GM21786 (cell line): ENCODE results near the gene RSF1.

Source experiments
- ATAC-seq: cut with Tn5 transposase; IDR thresholded peaks from one replicate; pipeline ENCODE4 v1.9.1; 2021; ENCODE audit not compliant: unreplicated experiment

Gene RSF1

GRCh38 chr11:77698896-77699295 is 121.6 kb downstream of the RSF1 start:
- ATAC-seq, result no peak

- no peak for ATAC-seq
Measured at GRCh38 chr11:77697865-77698264, 122.7 kb downstream of the RSF1 start.

- ATAC-seq, result no peak
Measured at GRCh38 chr11:77695417-77695816, 125.1 kb downstream of the RSF1 start.

GRCh38 chr11:77690649-77691048 is 129.9 kb downstream of the RSF1 start:
- no peak for ATAC-seq

GRCh38 chr11:77687088-77687487 is 133.4 kb downstream of the RSF1 start:
- ATAC-seq, result no peak

- no peak for ATAC-seq
Measured at GRCh38 chr11:77677138-77677537, 143.4 kb downstream of the RSF1 start.

- ATAC-seq, result no peak
Measured at GRCh38 chr11:77672264-77672663, 148.3 kb downstream of the RSF1 start.

GRCh38 chr11:77669848-77670511 is 150.5 kb downstream of the RSF1 start:
- no peak for ATAC-seq

- no peak for ATAC-seq
Measured at GRCh38 chr11:77668760-77669159, 151.8 kb downstream of the RSF1 start.

- ATAC-seq, result no peak
Measured at GRCh38 chr11:77665240-77665965, 155.1 kb downstream of the RSF1 start.

GRCh38 chr11:77661670-77662069 is 158.9 kb downstream of the RSF1 start:
- ATAC-seq, result no peak

- no peak for ATAC-seq
Measured at GRCh38 chr11:77660947-77661346, 159.6 kb downstream of the RSF1 start.

GRCh38 chr11:77658213-77659013 is 162.1 kb downstream of the RSF1 start:
- ATAC-seq, result no peak

GRCh38 chr11:77656362-77656761 is 164.2 kb downstream of the RSF1 start:
- no peak for ATAC-seq

- no peak for ATAC-seq
Measured at GRCh38 chr11:77654770-77655434, 165.6 kb downstream of the RSF1 start.

GRCh38 chr11:77650123-77650522 is 170.4 kb downstream of the RSF1 start:
- ATAC-seq, result no peak

- ATAC-seq, result no peak
Measured at GRCh38 chr11:77647654-77648305, 172.7 kb downstream of the RSF1 start.

GRCh38 chr11:77644887-77645286 is 175.6 kb downstream of the RSF1 start:
- ATAC-seq, result no peak

- ATAC-seq, result no peak
Measured at GRCh38 chr11:77642228-77642627, 178.3 kb downstream of the RSF1 start.

GRCh38 chr11:77637345-77638165 is 183.0 kb downstream of the RSF1 start, which contains the start of gene CLNS1A:
TSS of gene CLNS1A (minus strand) at chr11:77637794. CDS start at chr11:77637714, 80 bp downstream.
- ATAC-seq, result peak; percentile 97
